A549 (cell line): ENCODE data around the gene MYH11. TPM values are rescaled to one million over a fixed set of nuclear protein-coding genes. Genes with fewer than 3 reads are reported as not detected.

Experiments used
- ATAC-seq, 2 experiments: fragments of 200-7000 bp in 1 of 2; fragments of >200 bp in 1 of 2; cut with Nextera tagmentation in 1 of 2; cut with Tn5 transposase in 1 of 2; 3 replicates each; pipeline versions ENCODE4 v1.8.0 to v1.9.1; 2018 to 2020; ENCODE audit warnings: mild to moderate bottlenecking in 1 of 2, moderate library complexity in 1 of 2
- CTCF ChIA-PET: fragments of 300-600 bp; sonication (Branson Sonifier 250); formaldehyde crosslinking; extraction: SDS; loops from one replicate; lab custom pipeline; 2021; ENCODE audit warnings: antibody characterized with exemption, inconsistent platforms; lab: Yijun Ruan, JAX
- POLR2A ChIA-PET: fragments of 350-600 bp; formaldehyde crosslinking; extraction: SDS; loops from one replicate; lab custom pipeline; 2021; ENCODE audit warnings: antibody characterized with exemption, inconsistent platforms; lab: Yijun Ruan, JAX
- DNase-seq, 2 experiments: peaks; one replicate each; pipeline versions ENCODE4 v3.0.0 to v3.0.0-alpha.2; 2011 to 2016; ENCODE audit warnings: low read depth in 1 of 2, low spot score in 1 of 2
- FAIRE-seq: peaks from 2 replicates; lab custom pipeline; 2011; peaks lifted over from hg19 to GRCh38; lab: Jason Lieb, UNC
- H3K27ac ChIP-seq, 2 experiments: fragments of >200 bp; sonication (Bioruptor Twin); formaldehyde crosslinking; 3 replicates each; pipeline ENCODE4 v1.5.1; 2016 to 2017
- H3K4me1 ChIP-seq: fragments of >200 bp; sonication (Bioruptor Twin); formaldehyde crosslinking; 3 replicates; pipeline ENCODE4 v1.6.1; 2016
- H3K4me2 ChIP-seq: fragments of >200 bp; sonication (Bioruptor Twin); formaldehyde crosslinking; 3 replicates; pipeline ENCODE4 v1.6.1; 2016
- H3K4me3 ChIP-seq: fragments of >200 bp; sonication (Bioruptor Twin); formaldehyde crosslinking; 3 replicates; pipeline ENCODE4 v1.5.1; 2016
- H3K9me3 ChIP-seq: fragments of >200 bp; sonication (Bioruptor Twin); formaldehyde crosslinking; 3 replicates; pipeline ENCODE4 v1.6.1; 2016
- BHLHE40 ChIP-seq: IDR thresholded peaks from 2 replicates; pipeline ENCODE4 v1.6.1; 2012; ENCODE audit warnings: low read depth, low read length, inconsistent platforms
- EHF ChIP-seq: fragments of 250-450 bp; sonication (Bioruptor Pico); IDR thresholded peaks from 2 replicates; pipeline ENCODE4 v1.5.0; 2020; ENCODE audit warnings: mild to moderate bottlenecking
- EP300 ChIP-seq, 2 experiments: fragments of >200 bp; sonication (Bioruptor Twin); formaldehyde crosslinking; IDR thresholded peaks; 2 replicates in 1 of 2; 3 replicates in 1 of 2; pipeline ENCODE4 v1.6.1; 2016 to 2017
- ESRRA ChIP-seq: fragments of 150-350 bp; IDR thresholded peaks from 2 replicates; pipeline ENCODE4 v1.6.1; 2014; ENCODE audit warnings: mild to moderate bottlenecking, low read length, borderline replicate concordance
- FOSL2 ChIP-seq, 2 experiments: fragments of 450-650 bp in 1 of 2; fragments of >200 bp in 1 of 2; sonication (Bioruptor Twin) in 1 of 2; formaldehyde crosslinking; IDR thresholded peaks; 2 replicates each; pipeline versions ENCODE4 v1.5.0 to v1.6.1; 2016 to 2020; ENCODE audit warnings: mild to moderate bottlenecking in 1 of 2, moderate library complexity in 1 of 2
- JUNB ChIP-seq: fragments of >200 bp; sonication (Bioruptor Twin); formaldehyde crosslinking; IDR thresholded peaks from 2 replicates; pipeline ENCODE4 v1.6.1; 2016
- KDM1A ChIP-seq: fragments of 200-600 bp; sonication (generic); IDR thresholded peaks from 2 replicates; pipeline ENCODE4 v1.6.1; 2016; ENCODE audit warnings: low read depth, mild to moderate bottlenecking
- MAZ ChIP-seq: fragments of 150-350 bp; IDR thresholded peaks from 2 replicates; pipeline ENCODE4 v1.6.1; 2014; ENCODE audit warnings: antibody characterized with exemption, low read depth, low read length, borderline replicate concordance
- NPAS2 ChIP-seq: fragments of 250-450 bp; sonication (Bioruptor Pico); IDR thresholded peaks from 2 replicates; pipeline ENCODE4 v1.8.0; 2022; ENCODE audit warnings: mild to moderate bottlenecking, moderate library complexity, borderline replicate concordance
- NR3C1 ChIP-seq: fragments of >200 bp; sonication (Bioruptor Twin); formaldehyde crosslinking; IDR thresholded peaks from 3 replicates; pipeline ENCODE4 v1.6.1; 2017
- POLR2AphosphoS2 ChIP-seq: conservative IDR thresholded peaks from 2 replicates; pipeline ENCODE4 v1.6.1; 2012; ENCODE audit warnings: low read length, improper control_type of control experiment, inconsistent platforms
- RAD21 ChIP-seq, 2 experiments: fragments of >200 bp in 1 of 2; sonication (Bioruptor Twin) in 1 of 2; formaldehyde crosslinking in 1 of 2; IDR thresholded peaks in 1 of 2; conservative IDR thresholded peaks in 1 of 2; 2 replicates in 1 of 2; 3 replicates in 1 of 2; pipeline ENCODE4 v1.6.1; 2012 to 2018; ENCODE audit warnings: inconsistent platforms in 1 of 2
- RNF2 ChIP-seq: fragments of 200-600 bp; sonication (generic); IDR thresholded peaks from 2 replicates; pipeline ENCODE4 v1.6.1; 2016; ENCODE audit warnings: low read depth, mild to moderate bottlenecking, antibody characterized with exemption, moderate library complexity, borderline replicate concordance
- SMC3 ChIP-seq: fragments of >200 bp; sonication (Bioruptor Twin); formaldehyde crosslinking; IDR thresholded peaks from 3 replicates; pipeline ENCODE4 v1.6.1; 2018; ENCODE audit warnings: inconsistent platforms
- SREBF2 ChIP-seq: fragments of 450-650 bp; IDR thresholded peaks from 2 replicates; pipeline ENCODE4 v1.6.1; 2014; ENCODE audit warnings: mild to moderate bottlenecking, moderate library complexity
- TP53 ChIP-seq: fragments of 250-450 bp; sonication (Bioruptor Pico); IDR thresholded peaks from 2 replicates; pipeline ENCODE4 v1.5.0; 2021; ENCODE audit warnings: mild to moderate bottlenecking, moderate library complexity
- ZNF302 ChIP-seq: fragments of 250-450 bp; sonication (Bioruptor Pico); IDR thresholded peaks from 2 replicates; pipeline ENCODE4 v1.9.0; 2021; ENCODE audit warnings: inconsistent platforms, mild to moderate bottlenecking, moderate library complexity
- WGBS: methylation state at CpG from one replicate; pipeline ENCODE4 v1.1.6; 2017; ENCODE audit errors: missing lambda C conversion rate; 5-methylcytosine and 5-hydroxymethylcytosine counted together
- polyA plus RNA-seq, 4 experiments: library from polyadenylated mRNA; depleted of rRNA in 3 of 4; stranded (reverse); fragments of >200 nt; fragmentation: RNase III in 1 of 4; extraction: RNeasy Plus Mini Kit Qiagen cat#74134 plus additional on column Dnase treatment in 1 of 4; gene quantifications; 2 replicates in 3 of 4; 3 replicates in 1 of 4; pipeline ENCODE4 v1.2.3, GENCODE V29; 2011 to 2017
- TF ChIP-seq, protein P1 (sequence below): fragments of 450-650 bp; IDR thresholded peaks from 2 replicates; pipeline ENCODE4 v1.6.1; 2014; ENCODE audit warnings: antibody characterized with exemption
- TF ChIP-seq, protein P2 (sequence below): fragments of 250-450 bp; sonication (Bioruptor Pico); IDR thresholded peaks from 2 replicates; pipeline ENCODE4 v1.5.0; 2020; ENCODE audit warnings: low read depth, mild to moderate bottlenecking, moderate library complexity
- TF ChIP-seq, protein P3 (sequence below): fragments of >200 bp; sonication (Bioruptor Twin); formaldehyde crosslinking; IDR thresholded peaks from 3 replicates; pipeline ENCODE4 v1.5.1; 2016
- TF ChIP-seq, protein P4 (sequence below): fragments of >200 bp; sonication (Bioruptor Twin); formaldehyde crosslinking; IDR thresholded peaks from 3 replicates; pipeline ENCODE4 v1.6.1; 2016
- TF ChIP-seq, protein P5 (sequence below): fragments of 200-600 bp; sonication (generic); IDR thresholded peaks from 2 replicates; pipeline ENCODE4 v1.6.1; 2016; ENCODE audit warnings: antibody characterized with exemption, mild to moderate bottlenecking, moderate library complexity

Gene MYH11
- polyA plus RNA-seq, 2 of the 4 experiments (the other 2 are of a cell fraction): 0.03 to 0.09 TPM

DNA sequence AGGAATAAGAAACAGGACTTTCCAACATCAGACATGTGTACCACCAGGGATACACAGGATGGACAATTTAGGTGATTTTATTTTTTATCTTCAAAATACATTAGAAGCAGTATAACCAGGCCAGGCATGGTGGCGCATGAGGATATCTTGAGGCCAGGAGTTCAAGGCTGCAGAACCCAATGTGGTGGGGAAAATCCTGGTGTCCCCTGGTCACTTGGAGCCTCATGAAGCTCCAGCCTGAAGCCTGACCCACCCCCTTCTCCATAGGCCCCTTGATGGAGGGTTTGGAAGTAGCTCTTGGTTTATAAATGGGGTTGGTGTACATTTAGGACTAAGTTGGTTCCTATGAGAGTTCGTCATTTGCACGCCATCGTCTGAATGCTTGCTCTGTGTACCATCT lies 88.6 kb downstream of the MYH11 start (continued):
- no peak for TF ChIP-seq SREBF2
- TF ChIP-seq, all 56 proteins: peak for 0

DNA sequence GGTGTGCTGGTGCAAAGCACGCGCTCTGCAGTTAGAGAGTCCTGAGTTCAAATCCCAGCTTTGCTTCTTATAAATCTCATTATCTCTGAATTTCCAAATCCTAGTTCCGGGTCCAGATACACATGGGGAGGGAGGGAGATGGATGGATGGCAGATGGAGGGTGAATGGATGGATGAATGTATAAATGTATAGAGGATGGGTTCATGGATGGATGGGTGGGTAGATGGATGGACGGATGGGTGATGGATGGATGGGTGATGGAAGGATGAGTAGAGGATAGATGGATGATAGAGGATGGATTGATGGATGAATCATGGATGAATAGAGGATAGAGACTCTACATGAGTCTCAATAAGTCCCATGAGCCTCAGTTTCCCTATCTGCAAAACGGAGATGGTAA lies 89.9 kb downstream of the MYH11 start:
- FAIRE-seq: no peak
- no peak overlapping the region for H3K27ac ChIP-seq
- no peak overlapping the region for H3K4me2 ChIP-seq
- H3K4me1 ChIP-seq: no peaks in the 10 kb centered on the region
- no peak for ATAC-seq
- DNase-seq: no peak
- POLR2A ChIA-PET: no interaction called here
- CTCF ChIA-PET: interaction anchor here (1.1 to 4.4 kb wide), 14 partner anchors 7 to 412 kb away, joined by 3 to 23 read pairs (median 4); no protein-coding TSS in a partner anchor
- no peak for TF ChIP-seq KDM1A
- TF ChIP-seq, protein P1, sequence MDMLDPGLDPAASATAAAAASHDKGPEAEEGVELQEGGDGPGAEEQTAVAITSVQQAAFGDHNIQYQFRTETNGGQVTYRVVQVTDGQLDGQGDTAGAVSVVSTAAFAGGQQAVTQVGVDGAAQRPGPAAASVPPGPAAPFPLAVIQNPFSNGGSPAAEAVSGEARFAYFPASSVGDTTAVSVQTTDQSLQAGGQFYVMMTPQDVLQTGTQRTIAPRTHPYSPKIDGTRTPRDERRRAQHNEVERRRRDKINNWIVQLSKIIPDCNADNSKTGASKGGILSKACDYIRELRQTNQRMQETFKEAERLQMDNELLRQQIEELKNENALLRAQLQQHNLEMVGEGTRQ: no peak
- no peak for TF ChIP-seq EP300 (IDR thresholded peaks at IDR 0.05)
- no peak for TF ChIP-seq RNF2
- TF ChIP-seq, protein P2, sequence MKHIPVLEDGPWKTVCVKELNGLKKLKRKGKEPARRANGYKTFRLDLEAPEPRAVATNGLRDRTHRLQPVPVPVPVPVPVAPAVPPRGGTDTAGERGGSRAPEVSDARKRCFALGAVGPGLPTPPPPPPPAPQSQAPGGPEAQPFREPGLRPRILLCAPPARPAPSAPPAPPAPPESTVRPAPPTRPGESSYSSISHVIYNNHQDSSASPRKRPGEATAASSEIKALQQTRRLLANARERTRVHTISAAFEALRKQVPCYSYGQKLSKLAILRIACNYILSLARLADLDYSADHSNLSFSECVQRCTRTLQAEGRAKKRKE (CRISPR knock-in tag): no peak
- no peak for TF ChIP-seq FOSL2 (IDR thresholded peaks at IDR 0.05)
- no peak for TF ChIP-seq FOSL2 (CRISPR knock-in tag; IDR thresholded peaks at IDR 0.05)
- TF ChIP-seq EHF: no peak
- TF ChIP-seq MAZ: no peak
- TF ChIP-seq, protein P3, sequence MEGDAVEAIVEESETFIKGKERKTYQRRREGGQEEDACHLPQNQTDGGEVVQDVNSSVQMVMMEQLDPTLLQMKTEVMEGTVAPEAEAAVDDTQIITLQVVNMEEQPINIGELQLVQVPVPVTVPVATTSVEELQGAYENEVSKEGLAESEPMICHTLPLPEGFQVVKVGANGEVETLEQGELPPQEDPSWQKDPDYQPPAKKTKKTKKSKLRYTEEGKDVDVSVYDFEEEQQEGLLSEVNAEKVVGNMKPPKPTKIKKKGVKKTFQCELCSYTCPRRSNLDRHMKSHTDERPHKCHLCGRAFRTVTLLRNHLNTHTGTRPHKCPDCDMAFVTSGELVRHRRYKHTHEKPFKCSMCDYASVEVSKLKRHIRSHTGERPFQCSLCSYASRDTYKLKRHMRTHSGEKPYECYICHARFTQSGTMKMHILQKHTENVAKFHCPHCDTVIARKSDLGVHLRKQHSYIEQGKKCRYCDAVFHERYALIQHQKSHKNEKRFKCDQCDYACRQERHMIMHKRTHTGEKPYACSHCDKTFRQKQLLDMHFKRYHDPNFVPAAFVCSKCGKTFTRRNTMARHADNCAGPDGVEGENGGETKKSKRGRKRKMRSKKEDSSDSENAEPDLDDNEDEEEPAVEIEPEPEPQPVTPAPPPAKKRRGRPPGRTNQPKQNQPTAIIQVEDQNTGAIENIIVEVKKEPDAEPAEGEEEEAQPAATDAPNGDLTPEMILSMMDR: no peak
- no peak for TF ChIP-seq NR3C1
- TF ChIP-seq RAD21 (conservative IDR thresholded peaks at IDR 0.05 in 1 of 2, IDR thresholded peaks at IDR 0.05 in 1 of 2): no peak
- TF ChIP-seq, protein P4, sequence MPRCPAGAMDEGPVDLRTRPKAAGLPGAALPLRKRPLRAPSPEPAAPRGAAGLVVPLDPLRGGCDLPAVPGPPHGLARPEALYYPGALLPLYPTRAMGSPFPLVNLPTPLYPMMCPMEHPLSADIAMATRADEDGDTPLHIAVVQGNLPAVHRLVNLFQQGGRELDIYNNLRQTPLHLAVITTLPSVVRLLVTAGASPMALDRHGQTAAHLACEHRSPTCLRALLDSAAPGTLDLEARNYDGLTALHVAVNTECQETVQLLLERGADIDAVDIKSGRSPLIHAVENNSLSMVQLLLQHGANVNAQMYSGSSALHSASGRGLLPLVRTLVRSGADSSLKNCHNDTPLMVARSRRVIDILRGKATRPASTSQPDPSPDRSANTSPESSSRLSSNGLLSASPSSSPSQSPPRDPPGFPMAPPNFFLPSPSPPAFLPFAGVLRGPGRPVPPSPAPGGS: no peak
- TF ChIP-seq TP53 (CRISPR knock-in tag): no peak
- no peak for TF ChIP-seq JUNB
- TF ChIP-seq ZNF302 (CRISPR knock-in tag): no peak
- no peak for TF ChIP-seq POLR2AphosphoS2
- no peak for TF ChIP-seq ESRRA
- peaks cover 5% of the 10 kb centered on the region; the same call in 1 of the 3 replicates for H3K9me3 ChIP-seq
- WGBS: 84% methylated on average over 5 of the region's 5 CpGs
- H3K4me3 ChIP-seq: no peak overlapping the region

DNA sequence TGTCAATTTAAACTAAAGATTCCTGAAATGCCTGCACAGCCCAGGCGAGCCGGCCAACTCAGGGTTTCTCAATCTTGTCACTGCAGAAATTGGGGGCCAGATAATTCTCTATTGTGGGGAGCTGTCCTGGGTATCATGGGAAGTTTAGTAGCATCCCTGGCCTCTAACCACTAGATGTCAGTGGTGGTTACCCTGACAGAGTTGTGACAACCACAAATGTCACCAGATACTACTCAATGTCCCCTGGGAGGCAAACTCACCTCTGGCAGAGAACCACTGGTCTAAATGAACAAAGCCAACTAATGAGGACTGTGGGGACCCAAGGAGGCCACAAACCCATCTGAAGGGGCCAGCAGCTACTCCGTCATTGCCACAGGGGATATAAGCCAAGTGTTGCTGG lies 90.9 kb downstream of the MYH11 start:
- ChIA-PET CTCF (interaction anchor here (0.7 to 4.4 kb wide), 23 partner anchors 8 to 418 kb away, joined by 3 to 23 read pairs (median 4); no protein-coding TSS in a partner anchor), POLR2A (no interaction called here)
- FAIRE-seq (no peak), DNase-seq (peak; percentile 58 to 69), ATAC-seq (peak; percentile 92 to 94)
- peaks cover 5% of the 10 kb centered on the region; the same call in 1 of the 3 replicates for H3K9me3 ChIP-seq
- 30% methylated on average over 3 of the region's 3 CpGs for WGBS
- no peak overlapping the region for H3K27ac ChIP-seq
- H3K4me1 ChIP-seq: no peaks in the 10 kb centered on the region
- no peak overlapping the region for H3K4me3 ChIP-seq
- no peak overlapping the region for H3K4me2 ChIP-seq
- TF ChIP-seq, protein P5, sequence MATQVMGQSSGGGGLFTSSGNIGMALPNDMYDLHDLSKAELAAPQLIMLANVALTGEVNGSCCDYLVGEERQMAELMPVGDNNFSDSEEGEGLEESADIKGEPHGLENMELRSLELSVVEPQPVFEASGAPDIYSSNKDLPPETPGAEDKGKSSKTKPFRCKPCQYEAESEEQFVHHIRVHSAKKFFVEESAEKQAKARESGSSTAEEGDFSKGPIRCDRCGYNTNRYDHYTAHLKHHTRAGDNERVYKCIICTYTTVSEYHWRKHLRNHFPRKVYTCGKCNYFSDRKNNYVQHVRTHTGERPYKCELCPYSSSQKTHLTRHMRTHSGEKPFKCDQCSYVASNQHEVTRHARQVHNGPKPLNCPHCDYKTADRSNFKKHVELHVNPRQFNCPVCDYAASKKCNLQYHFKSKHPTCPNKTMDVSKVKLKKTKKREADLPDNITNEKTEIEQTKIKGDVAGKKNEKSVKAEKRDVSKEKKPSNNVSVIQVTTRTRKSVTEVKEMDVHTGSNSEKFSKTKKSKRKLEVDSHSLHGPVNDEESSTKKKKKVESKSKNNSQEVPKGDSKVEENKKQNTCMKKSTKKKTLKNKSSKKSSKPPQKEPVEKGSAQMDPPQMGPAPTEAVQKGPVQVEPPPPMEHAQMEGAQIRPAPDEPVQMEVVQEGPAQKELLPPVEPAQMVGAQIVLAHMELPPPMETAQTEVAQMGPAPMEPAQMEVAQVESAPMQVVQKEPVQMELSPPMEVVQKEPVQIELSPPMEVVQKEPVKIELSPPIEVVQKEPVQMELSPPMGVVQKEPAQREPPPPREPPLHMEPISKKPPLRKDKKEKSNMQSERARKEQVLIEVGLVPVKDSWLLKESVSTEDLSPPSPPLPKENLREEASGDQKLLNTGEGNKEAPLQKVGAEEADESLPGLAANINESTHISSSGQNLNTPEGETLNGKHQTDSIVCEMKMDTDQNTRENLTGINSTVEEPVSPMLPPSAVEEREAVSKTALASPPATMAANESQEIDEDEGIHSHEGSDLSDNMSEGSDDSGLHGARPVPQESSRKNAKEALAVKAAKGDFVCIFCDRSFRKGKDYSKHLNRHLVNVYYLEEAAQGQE: peak; percentile 59
- no peak for TF ChIP-seq NPAS2 (CRISPR knock-in tag)
- no peak for TF ChIP-seq BHLHE40
- TF ChIP-seq SMC3: peak; percentile 73
- TF ChIP-seq, protein P3: peak; percentile 78
- peak; percentile 75 to 89 for TF ChIP-seq RAD21 (conservative IDR thresholded peaks at IDR 0.05 in 1 of 2, IDR thresholded peaks at IDR 0.05 in 1 of 2)
